SU-DHL-6 (cell line): Measurements from ENCODE around the gene MRPL2.

Source experiments
- CTCF ChIP-seq: fragments of 200-600 bp; sonication (generic); IDR thresholded peaks from one replicate; pipeline ENCODE4 v1.5.1; 2017; ENCODE audit warnings: antibody characterized with exemption, mild to moderate bottlenecking, low read length, moderate library complexity; ENCODE audit not compliant: insufficient read depth, poor library complexity, severe bottlenecking
- EZH2phosphoT487 ChIP-seq: fragments of 200-600 bp; sonication (generic), shearing (Covaris generic); conservative IDR thresholded peaks from 2 replicates; pipeline ENCODE4 v1.6.1; 2018; ENCODE audit warnings: mild to moderate bottlenecking, antibody characterized with exemption, low read length, moderate library complexity, mixed read lengths

- TF ChIP-seq CTCF: no peak
- TF ChIP-seq EZH2phosphoT487: no peak
Observed at GRCh38 chr6:43081043-43081442, 21.8 kb upstream of the MRPL2 start.
